NOMO-1 (cell line): ENCODE data around the gene ZNF799.
"Not testable (repeated sequence)": the region's sequence is repeated elsewhere in the genome, so short reads cannot be mapped to it uniquely, and the experiment has no call there.

ENCODE experiments used
- DNase-seq, 2 experiments: peaks; one replicate each; lab custom pipeline; 2025; ENCODE audit not compliant: unreplicated experiment in 2 of 2; lab: John Stamatoyannopoulos, UW

ZNF799 gene

DNA sequence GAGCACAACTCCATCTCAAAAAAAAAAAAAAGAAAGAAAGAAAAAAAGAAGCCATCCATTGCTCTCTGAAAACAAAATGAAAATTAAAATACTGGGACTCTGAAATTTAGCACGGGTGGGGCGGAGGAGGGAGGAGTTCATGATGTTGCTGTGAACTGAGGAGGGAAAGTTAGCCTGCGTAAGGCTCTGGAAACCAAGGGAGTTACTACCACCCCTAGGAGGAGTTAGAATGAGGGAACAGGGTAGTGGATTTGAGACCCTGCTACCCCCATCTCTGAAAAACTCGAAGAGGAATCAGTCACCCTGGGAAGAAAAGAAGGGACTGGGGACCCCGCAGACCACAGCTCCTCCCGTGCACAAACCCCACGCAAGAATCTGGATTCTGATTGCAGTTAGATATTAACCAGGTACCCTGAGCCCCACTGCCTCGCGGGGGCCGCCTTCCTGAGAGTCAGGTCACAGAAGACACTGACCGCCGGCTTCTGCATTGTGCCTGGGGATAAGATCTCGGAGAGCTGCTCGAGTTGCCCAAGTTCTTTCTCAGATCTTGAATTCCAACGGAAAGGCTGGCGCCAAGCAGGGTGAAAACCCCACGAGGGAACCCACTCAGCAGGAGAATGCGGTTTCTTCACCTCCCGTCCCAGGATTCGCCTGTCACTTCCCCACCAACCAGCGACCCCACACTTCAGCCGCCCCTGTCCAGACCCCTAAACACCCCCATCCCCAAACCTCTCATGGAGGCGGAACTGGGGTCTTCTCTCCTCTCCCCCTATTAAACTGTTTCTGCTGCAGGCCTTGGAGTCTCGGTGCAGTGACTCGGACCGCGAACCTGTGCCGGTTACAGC lies 36.5 kb downstream of the ZNF799 start:
- no peak for DNase-seq

DNA sequence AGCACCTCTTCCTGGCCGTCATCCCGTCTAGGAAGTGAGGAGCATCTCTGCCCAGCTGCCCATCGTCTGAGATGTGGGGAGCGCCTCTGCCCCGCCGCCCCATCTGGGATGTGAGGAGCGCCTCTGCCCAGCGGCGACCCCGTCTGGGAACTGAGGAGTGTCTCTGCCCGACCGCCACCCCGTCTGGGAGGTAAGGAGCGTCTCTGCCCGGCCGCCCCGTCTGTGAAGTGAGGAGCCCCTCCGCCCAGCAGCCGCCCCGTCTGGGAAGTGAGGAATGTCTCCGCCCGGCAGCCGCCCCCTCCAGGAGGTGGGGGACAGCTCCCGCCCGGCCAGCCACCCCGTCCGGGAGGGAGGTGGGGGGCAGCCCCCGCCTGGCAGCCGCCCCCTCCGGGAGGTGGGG lies 38.8 kb downstream of the ZNF799 start:
- not testable (repeated sequence) for DNase-seq

DNA sequence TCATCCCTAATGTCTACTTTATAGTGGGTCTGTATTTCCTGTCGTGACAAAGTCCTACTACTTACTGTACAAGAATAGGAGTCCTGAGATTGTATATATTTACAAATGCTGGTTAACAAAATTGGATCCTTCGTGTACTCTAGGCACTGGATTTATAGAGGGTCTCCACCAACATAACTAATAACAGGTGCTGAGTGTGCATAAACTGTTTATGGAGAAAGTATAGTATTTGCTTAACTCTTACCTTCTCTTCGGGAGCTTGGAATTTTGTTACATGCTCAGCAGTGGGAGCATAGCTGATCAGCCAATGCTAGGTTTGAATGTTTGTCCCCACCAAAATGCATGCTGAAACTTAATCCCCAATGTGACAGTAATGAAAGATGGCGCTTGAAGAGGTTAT lies 47.7 kb downstream of the ZNF799 start:
- no peak for DNase-seq

DNA sequence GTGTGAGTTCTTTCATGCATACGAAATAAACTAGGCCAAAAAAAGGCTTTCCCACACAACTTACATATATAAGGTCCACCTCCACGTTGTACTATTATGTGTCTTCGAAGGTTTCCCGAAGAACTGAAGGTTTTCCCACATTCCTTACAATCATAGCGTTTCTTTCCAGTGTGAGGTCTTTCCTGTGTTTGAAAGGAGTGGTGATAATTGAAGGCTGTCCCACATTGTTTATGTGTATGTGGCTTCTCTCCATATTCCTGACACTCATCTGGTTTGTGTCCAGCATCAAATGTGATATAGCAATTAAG lies 50.2 kb downstream of the ZNF799 start:
- DNase-seq: no peak

DNA sequence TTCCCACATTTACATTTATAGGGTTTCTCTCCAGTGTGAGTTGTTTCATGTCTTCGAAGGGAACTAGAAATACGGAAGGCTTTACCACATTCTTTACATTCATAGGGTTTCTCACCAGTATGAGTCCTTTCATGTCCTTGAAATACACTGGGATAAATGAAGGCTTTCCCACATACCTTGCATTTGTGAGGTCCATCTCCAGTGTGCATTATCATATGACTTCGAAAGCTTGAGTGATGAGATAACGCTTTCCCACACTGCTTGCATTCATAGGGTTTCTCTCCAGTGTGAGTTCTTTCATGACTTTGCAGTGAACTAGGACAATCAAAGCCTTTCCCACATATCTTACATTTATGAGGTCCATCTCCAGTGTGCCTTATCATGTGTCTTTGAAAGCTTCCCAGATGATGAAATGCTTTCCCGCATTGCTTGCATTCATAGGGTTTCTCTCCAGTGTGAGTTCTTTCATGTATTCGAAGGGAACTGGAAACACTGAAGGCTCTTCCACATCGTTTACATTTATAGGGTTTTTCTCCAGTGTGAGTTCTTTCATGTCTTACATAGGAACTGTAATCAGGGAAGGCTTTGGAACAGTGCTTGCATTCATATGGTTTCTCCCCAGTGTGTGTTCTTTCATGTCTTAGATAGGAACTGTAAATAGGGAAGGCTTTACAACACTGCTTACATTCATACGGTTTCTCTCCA lies 50.7 kb downstream of the ZNF799 start:
- DNase-seq: no peak

DNA sequence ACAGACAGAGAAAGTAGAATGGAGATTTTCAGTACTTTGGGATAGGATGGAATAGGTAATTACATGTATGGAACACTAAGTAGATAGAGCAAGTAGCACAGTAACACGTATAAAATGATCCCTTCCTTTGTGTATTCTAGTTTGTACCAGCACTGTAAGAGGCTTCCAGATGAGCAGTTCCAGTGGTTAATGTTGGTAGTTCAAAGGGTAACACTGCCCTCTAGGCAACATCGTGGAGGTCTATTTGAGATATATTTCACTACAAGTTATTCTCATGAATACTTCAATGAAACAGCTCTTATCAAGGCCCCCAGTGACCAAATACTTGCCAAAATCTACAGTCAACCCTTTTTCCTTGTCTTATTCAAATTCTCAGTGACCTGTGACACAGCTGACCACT lies 54.2 kb downstream of the ZNF799 start:
- no peak for DNase-seq

DNA sequence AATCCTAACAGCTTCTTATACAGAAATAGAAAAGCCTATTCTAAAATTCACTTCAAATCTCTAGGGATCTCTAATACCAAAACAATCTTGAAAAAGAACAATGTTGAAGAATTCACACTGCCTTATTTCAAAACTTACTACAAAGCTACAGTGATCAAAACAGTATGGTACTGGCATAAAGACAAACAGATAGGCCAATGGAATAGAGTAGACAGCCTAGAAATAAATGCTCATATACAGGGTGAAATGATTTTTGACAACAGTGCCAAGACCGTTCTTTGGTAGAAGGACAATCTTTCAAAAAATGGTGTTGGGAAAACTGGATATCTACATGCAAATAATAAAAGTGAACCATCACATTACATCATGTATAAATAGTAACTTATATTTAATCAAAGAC lies 55.9 kb downstream of the ZNF799 start:
- DNase-seq: no peak
